Measurements from ENCODE around the gene GABRB2.

- TF ChIP-seq TCF7L2 (IDR thresholded peaks at IDR 0.05; ENCODE audit: borderline replicate concordance, extremely low read depth, insufficient read depth, insufficient read length) (no peak), RAD21 (IDR thresholded peaks at IDR 0.05; ENCODE audit: low read depth) (no peak), CTCF (IDR thresholded peaks at IDR 0.05 in 2 of 3, conservative IDR thresholded peaks at IDR 0.05 in 1 of 3; ENCODE audit: borderline replicate concordance in 1 of 3, insufficient read depth in 1 of 3, low read depth in 2 of 3, low read length in 2 of 3) (no peak), SIN3A (IDR thresholded peaks at IDR 0.05; ENCODE audit: low read depth) (no peak), EZH2 (IDR thresholded peaks at IDR 0.05) (no peak), POLR2A (IDR thresholded peaks at IDR 0.05; ENCODE audit: borderline replicate concordance, extremely low read depth, insufficient read depth, insufficient read length) (no peak), ATF3 (IDR thresholded peaks at IDR 0.05) (no peak), POLR2AphosphoS5 (IDR thresholded peaks at IDR 0.05; ENCODE audit: low read depth, low read length) (no peak), EZH2phosphoT487 (IDR thresholded peaks at IDR 0.05; ENCODE audit: borderline replicate concordance) (no peak), MAX (IDR thresholded peaks at IDR 0.05) (no peak), REST (IDR thresholded peaks at IDR 0.05; ENCODE audit: low read depth) (no peak)
Measured at GRCh38 chr5:161277011-161277410, 269.5 kb downstream of the GABRB2 start.
